HFFc6 (cell line): ENCODE measurements around the gene ITPRID2. TPM values are rescaled to one million over a fixed set of nuclear protein-coding genes. Genes with fewer than 3 reads are reported as not detected.
A peak's percentile ranks its signal among the peaks of the same experiment; 100 is the strongest.

Experiments
- DNase-seq: peaks from one replicate; pipeline ENCODE4 v3.0.0-alpha.2; 2018
- H3K27ac Mint-ChIP-seq: 2 replicates; pipeline ENCODE4 v1.8.0; 2020; ENCODE audit warnings: mild to moderate bottlenecking, mixed read lengths
- H3K27me3 Mint-ChIP-seq: 2 replicates; pipeline ENCODE4 v1.8.0; 2021; ENCODE audit warnings: mild to moderate bottlenecking, moderate library complexity, mixed read lengths; ENCODE audit not compliant: insufficient read depth
- H3K36me3 Mint-ChIP-seq: 2 replicates; pipeline ENCODE4 v1.8.0; 2021; ENCODE audit warnings: low read depth, mixed read lengths
- H3K4me1 Mint-ChIP-seq: 2 replicates; pipeline ENCODE4 v1.8.0; 2020; ENCODE audit warnings: low read depth, mixed read lengths
- H3K4me3 Mint-ChIP-seq: 2 replicates; pipeline ENCODE4 v1.8.0; 2020; ENCODE audit warnings: mild to moderate bottlenecking, moderate library complexity, mixed read lengths
- H3K9me3 Mint-ChIP-seq: 2 replicates; pipeline ENCODE4 v1.8.0; 2020; ENCODE audit warnings: mild to moderate bottlenecking, mixed read lengths
- CTCF ChIP-seq: fragments of 200-600 bp; sonication (generic); IDR thresholded peaks from 2 replicates; pipeline ENCODE4 v1.5.0; 2021; ENCODE audit warnings: antibody characterized with exemption, mild to moderate bottlenecking
- total RNA-seq, 6 experiments: library from RNA; stranded (reverse); fragmentation: NEBNext Ultra II Directional; extraction: Animal tissue kit (Norgen Biotek cat#: 25700); gene quantifications; 2 replicates in 1 of 6; 3 replicates in 5 of 6; pipeline ENCODE4 v1.2.3, GENCODE V29; 2021

The ITPRID2 gene
- total RNA-seq, 6 experiments from 2014 or later = 205 to 257 (median 235) TPM

GRCh38 chr2:181904022-181904632 lies 12.6 kb downstream of the ITPRID2 start:
- peak; percentile 81 for TF ChIP-seq CTCF
- peaks cover 65% of the 10 kb centered on the region for H3K36me3 Mint-ChIP-seq
- H3K27ac Mint-ChIP-seq = peak overlapping the region; percentile 51
- DNase-seq = peak; percentile 37
- H3K27me3 Mint-ChIP-seq = no peaks in the 10 kb centered on the region
- H3K4me3 Mint-ChIP-seq = 0 out of 2 replicates have a peak overlapping the region, but pooled peaks have one; percentile 38
- no peaks in the 10 kb centered on the region for H3K9me3 Mint-ChIP-seq
- peaks cover 83% of the 10 kb centered on the region for H3K4me1 Mint-ChIP-seq

GRCh38 chr2:181907057-181907456 lies 15.5 kb downstream of the ITPRID2 start:
- Mint-ChIP-seq H3K27ac (no peak overlapping the region), H3K27me3 (no peaks in the 10 kb centered on the region), H3K9me3 (no peaks in the 10 kb centered on the region), H3K36me3 (peaks cover 47% of the 10 kb centered on the region), H3K4me1 (peaks cover 70% of the 10 kb centered on the region), H3K4me3 (no peak overlapping the region)
- no peak for DNase-seq
- no peak for TF ChIP-seq CTCF

GRCh38 chr2:181907635-181908034 lies 16.1 kb downstream of the ITPRID2 start:
- Mint-ChIP-seq H3K9me3 (no peaks in the 10 kb centered on the region), H3K27me3 (no peaks in the 10 kb centered on the region), H3K4me3 (no peak overlapping the region), H3K4me1 (peaks cover 64% of the 10 kb centered on the region), H3K27ac (no peak overlapping the region), H3K36me3 (peaks cover 46% of the 10 kb centered on the region)
- TF ChIP-seq CTCF = no peak
- no peak for DNase-seq

- TF ChIP-seq CTCF = no peak
- no peak overlapping the region for H3K4me3 Mint-ChIP-seq
- H3K4me1 Mint-ChIP-seq = peaks cover 62% of the 10 kb centered on the region
- H3K27me3 Mint-ChIP-seq = no peaks in the 10 kb centered on the region
- no peak overlapping the region; the same call in 1 of the 2 replicates for H3K27ac Mint-ChIP-seq
- no peak for DNase-seq
- no peaks in the 10 kb centered on the region for H3K9me3 Mint-ChIP-seq
- peaks cover 51% of the 10 kb centered on the region for H3K36me3 Mint-ChIP-seq
Measured at GRCh38 chr2:181910028-181910831, 18.7 kb downstream of the ITPRID2 start.

GRCh38 chr2:181911830-181912229 lies 20.3 kb downstream of the ITPRID2 start:
- Mint-ChIP-seq H3K9me3 (no peaks in the 10 kb centered on the region), H3K4me1 (peaks cover 69% of the 10 kb centered on the region), H3K27ac (no peak overlapping the region), H3K4me3 (no peak overlapping the region), H3K36me3 (peaks cover 56% of the 10 kb centered on the region), H3K27me3 (no peaks in the 10 kb centered on the region; the same call in 1 of the 2 replicates)
- TF ChIP-seq CTCF = no peak
- no peak for DNase-seq
